Caco-2 (cell line): Measurements from ENCODE around the gene PEG3. TPM values are rescaled to one million over a fixed set of nuclear protein-coding genes. Genes with fewer than 3 reads are reported as not detected.

Experiments
- BruUV-seq: library from RNA; stranded (reverse); fragments of 400-500 nt; replicated peaks from 2 replicates; lab custom pipeline; 2021; lab: Mats Ljungman, UMichigan
- CTCF ChIA-PET: fragments of 300-600 bp; sonication (Branson Sonifier 250); formaldehyde crosslinking; loops from one replicate; lab custom pipeline; 2022; ENCODE audit warnings: antibody characterized with exemption; lab: Charles Lee
- POLR2A ChIA-PET: fragments of 300-600 bp; sonication (Branson Sonifier 250); formaldehyde crosslinking; loops from one replicate; lab custom pipeline; 2022; ENCODE audit warnings: antibody characterized with exemption; lab: Charles Lee
- DNase-seq, 2 experiments: peaks; one replicate each; pipeline versions ENCODE4 v3.0.0 to v3.0.0-alpha.2; 2020 to 2022
- H3K27me3 ChIP-seq: replicated peaks from 2 replicates; pipeline ENCODE4 v1.6.0; 2011; ENCODE audit warnings: low read length; ENCODE audit not compliant: control insufficient read depth, insufficient read depth
- H3K36me3 ChIP-seq: 2 replicates; pipeline ENCODE4 v1.5.1; 2011; ENCODE audit warnings: low read length; ENCODE audit not compliant: control insufficient read depth, insufficient read depth
- H3K4me1 ChIP-seq: fragments of 250-450 bp; sonication (Bioruptor Pico); 2 replicates; pipeline ENCODE4 v1.5.1; 2020; ENCODE audit warnings: mild to moderate bottlenecking
- H3K4me3 ChIP-seq: 2 replicates; pipeline ENCODE4 v1.5.1; 2011; ENCODE audit warnings: low read depth, mild to moderate bottlenecking, control low read depth, low read length
- H3K9me3 ChIP-seq: fragments of 250-450 bp; sonication (Bioruptor Pico); 2 replicates; pipeline ENCODE4 v1.5.1; 2020; ENCODE audit warnings: mild to moderate bottlenecking, moderate library complexity
- H3K27ac Mint-ChIP-seq: one replicate; pipeline ENCODE4 v1.8.0; 2022; ENCODE audit warnings: mixed read lengths; ENCODE audit not compliant: unreplicated experiment
- H3K27me3 Mint-ChIP-seq: one replicate; pipeline ENCODE4 v1.8.0; 2022; ENCODE audit warnings: mixed read lengths; ENCODE audit not compliant: insufficient read depth, unreplicated experiment
- H3K36me3 Mint-ChIP-seq: one replicate; pipeline ENCODE4 v1.8.0; 2022; ENCODE audit warnings: mild to moderate bottlenecking, mixed read lengths; ENCODE audit not compliant: insufficient read depth, unreplicated experiment
- H3K4me1 Mint-ChIP-seq: one replicate; pipeline ENCODE4 v1.8.0; 2022; ENCODE audit warnings: low read depth, mixed read lengths; ENCODE audit not compliant: unreplicated experiment
- H3K4me3 Mint-ChIP-seq: one replicate; pipeline ENCODE4 v1.8.0; 2022; ENCODE audit warnings: mild to moderate bottlenecking, moderate library complexity, mixed read lengths; ENCODE audit not compliant: unreplicated experiment
- H3K9me3 Mint-ChIP-seq: one replicate; pipeline ENCODE4 v1.8.0; 2022; ENCODE audit warnings: mixed read lengths; ENCODE audit not compliant: unreplicated experiment
- CTCF ChIP-seq, 2 experiments: fragments of 200-600 bp in 1 of 2; IDR thresholded peaks; 1 replicate in 1 of 2; 2 replicates in 1 of 2; pipeline versions ENCODE4 v1.5.1 to v1.8.0; 2011 to 2022; ENCODE audit warnings: antibody characterized with exemption in 1 of 2, control low read depth in 1 of 2, inconsistent platforms in 1 of 2, low read depth in 1 of 2, low read length in 1 of 2, mild to moderate bottlenecking in 1 of 2, moderate library complexity in 1 of 2; ENCODE audit not compliant: insufficient read depth in 1 of 2, severe bottlenecking in 1 of 2, unreplicated experiment in 1 of 2
- intact Hi-C: fragments of 100-400 bp; cut with micrococcal nuclease; formaldehyde crosslinking; loops from one replicate; pipeline ENCODE4 v1.10.0; 2022; ENCODE audit not compliant: unreplicated experiment
- total RNA-seq: library from RNA; stranded (reverse); gene quantifications from 2 replicates; pipeline ENCODE4 v1.2.3, GENCODE V29; 2022

Gene PEG3
- total RNA-seq, 1 experiment from 2014 or later: not detected

GRCh38 chr19:56848166-56848565 is 7.6 kb upstream of the PEG3 start:
- H3K4me3 Mint-ChIP-seq: no peak overlapping the region
- no peak overlapping the region for H3K27ac Mint-ChIP-seq
- no TSS peak for BruUV-seq
- ChIA-PET POLR2A (no interaction called here), CTCF (no interaction called here)
- no peaks in the 10 kb centered on the region for H3K4me1 Mint-ChIP-seq
- DNase-seq: no peak
- intact Hi-C loops: no loop called here
- no peaks in the 10 kb centered on the region for H3K36me3 Mint-ChIP-seq
- Histone ChIP-seq H3K9me3 (peaks cover 16% of the 10 kb centered on the region), H3K36me3 (no peaks in the 10 kb centered on the region), H3K27me3 (no peaks in the 10 kb centered on the region), H3K4me1 (no peaks in the 10 kb centered on the region), H3K4me3 (no peak overlapping the region)
- TF ChIP-seq CTCF (IDR thresholded peaks at IDR 0.05; ENCODE audit: insufficient read depth in 1 of 2, low read depth in 1 of 2, low read length in 1 of 2, severe bottlenecking in 1 of 2, unreplicated experiment in 1 of 2): no peak
- H3K27me3 Mint-ChIP-seq: no peaks in the 10 kb centered on the region
- H3K9me3 Mint-ChIP-seq: peaks cover 44% of the 10 kb centered on the region

GRCh38 chr19:56842412-56842811 is 1.9 kb upstream of the PEG3 start:
- no peaks in the 10 kb centered on the region for H3K36me3 ChIP-seq
- H3K9me3 ChIP-seq: peaks cover 20% of the 10 kb centered on the region
- no peaks in the 10 kb centered on the region for H3K4me1 Mint-ChIP-seq
- H3K27me3 ChIP-seq: no peaks in the 10 kb centered on the region
- no peaks in the 10 kb centered on the region for H3K36me3 Mint-ChIP-seq
- H3K27me3 Mint-ChIP-seq: no peaks in the 10 kb centered on the region
- no peak overlapping the region for H3K4me3 Mint-ChIP-seq
- no peak overlapping the region for H3K4me3 ChIP-seq
- ChIA-PET CTCF (no interaction called here), POLR2A (no interaction called here)
- DNase-seq: no peak
- H3K9me3 Mint-ChIP-seq: peaks cover 24% of the 10 kb centered on the region
- no TSS peak for BruUV-seq
- no peak overlapping the region for H3K27ac Mint-ChIP-seq
- intact Hi-C loops: no loop called here
- TF ChIP-seq CTCF (IDR thresholded peaks at IDR 0.05; ENCODE audit: insufficient read depth in 1 of 2, low read depth in 1 of 2, low read length in 1 of 2, severe bottlenecking in 1 of 2, unreplicated experiment in 1 of 2): no peak
- no peaks in the 10 kb centered on the region for H3K4me1 ChIP-seq

GRCh38 chr19:56841193-56841543 is 642 bp upstream of the PEG3 start:
- H3K4me3 Mint-ChIP-seq: no peak overlapping the region
- Histone ChIP-seq H3K36me3 (no peaks in the 10 kb centered on the region), H3K4me1 (no peaks in the 10 kb centered on the region), H3K9me3 (peaks cover 25% of the 10 kb centered on the region), H3K4me3 (no peak overlapping the region), H3K27me3 (no peaks in the 10 kb centered on the region)
- CTCF ChIA-PET: no interaction called here
- intact Hi-C loops: no loop called here
- H3K9me3 Mint-ChIP-seq: peaks cover 23% of the 10 kb centered on the region
- no peaks in the 10 kb centered on the region for H3K4me1 Mint-ChIP-seq
- H3K36me3 Mint-ChIP-seq: no peaks in the 10 kb centered on the region
- TF ChIP-seq CTCF (IDR thresholded peaks at IDR 0.05; ENCODE audit: insufficient read depth in 1 of 2, low read depth in 1 of 2, low read length in 1 of 2, severe bottlenecking in 1 of 2, unreplicated experiment in 1 of 2): no peak
- no peaks in the 10 kb centered on the region for H3K27me3 Mint-ChIP-seq
- POLR2A ChIA-PET: no interaction called here
- no peak overlapping the region for H3K27ac Mint-ChIP-seq
- no peak for DNase-seq
- no TSS peak for BruUV-seq
